B cell (primary cell): ENCODE results near the gene FAM229A. TPM values are rescaled to one million over a fixed set of nuclear protein-coding genes. Genes with fewer than 3 reads are reported as not detected.

ENCODE experiments used
- ATAC-seq: fragments of 200-7000 bp; cut with Tn5 transposase; one replicate; pipeline ENCODE4 v1.10.0; 2021; ENCODE audit warnings: low read depth, mild to moderate bottlenecking, moderate number of reproducible peaks, moderate library complexity
- CTCF ChIA-PET: fragments of 350-600 bp; sonication (Branson Sonifier 250); formaldehyde crosslinking; loops from one replicate; lab custom pipeline; 2021; ENCODE audit warnings: antibody characterized with exemption, inconsistent platforms; lab: Charles Lee
- POLR2A ChIA-PET: fragments of 350-600 bp; sonication (Branson Sonifier 250); formaldehyde crosslinking; loops from one replicate; lab custom pipeline; 2021; ENCODE audit warnings: antibody characterized with exemption; lab: Charles Lee
- DNase-seq: peaks from one replicate; pipeline ENCODE4 v3.0.0; 2013
- H2AFZ ChIP-seq: 2 replicates; pipeline ENCODE4 v1.6.1; 2012; ENCODE audit warnings: mild to moderate bottlenecking, low read depth, low read length; ENCODE audit not compliant: insufficient read depth, poor library complexity, severe bottlenecking
- H3K27ac ChIP-seq, 2 donors: 1 replicate in 1 of 2; 2 replicates in 1 of 2; pipeline ENCODE4 v1.5.1; 2012 to 2013; ENCODE audit warnings: low read length in 2 of 2, mild to moderate bottlenecking in 2 of 2, moderate library complexity in 1 of 2
- H3K27me3 ChIP-seq, 4 experiments: fragments of 200-600 bp in 1 of 4; sonication (generic) in 1 of 4; replicated peaks in 1 of 4; 1 replicate in 2 of 4; 2 replicates in 2 of 4; pipeline versions ENCODE4 v1.6.1 to v1.7.0; 2013 to 2016; ENCODE audit warnings: low read length in 3 of 4, mild to moderate bottlenecking in 2 of 4, mixed read lengths in 1 of 4, moderate library complexity in 1 of 4; ENCODE audit not compliant: insufficient read depth in 4 of 4, control insufficient read depth in 3 of 4; ENCODE audit errors: control extremely low read depth in 1 of 4
- H3K36me3 ChIP-seq, 2 experiments: replicated peaks in 1 of 2; 1 replicate in 1 of 2; 2 replicates in 1 of 2; pipeline versions ENCODE4 v1.6.1 to v1.7.1; 2013; ENCODE audit warnings: low read length in 1 of 2; ENCODE audit not compliant: insufficient read depth in 2 of 2, control insufficient read depth in 1 of 2; ENCODE audit errors: control extremely low read depth in 1 of 2, extremely low read depth in 1 of 2
- H3K4me1 ChIP-seq, 2 donors: fragments of 200-600 bp in 1 of 2; sonication (generic) in 1 of 2; 1 replicate in 1 of 2; 2 replicates in 1 of 2; pipeline versions ENCODE4 v1.5.1 to v1.6.1; 2013 to 2017; ENCODE audit warnings: low read length in 2 of 2; ENCODE audit not compliant: control insufficient read depth in 2 of 2, insufficient read depth in 2 of 2
- H3K4me2 ChIP-seq: replicated peaks from 2 replicates; pipeline ENCODE3; 2012; ENCODE audit warnings: mild to moderate bottlenecking, low read depth, low read length; ENCODE audit not compliant: poor library complexity, severe bottlenecking
- H3K4me3 ChIP-seq, 5 experiments: fragments of 200-600 bp in 1 of 5; sonication (generic) in 1 of 5; 1 replicate in 3 of 5; 2 replicates in 2 of 5; pipeline versions ENCODE4 v1.5.1 to v1.7.0; 2011 to 2016; ENCODE audit warnings: low read length in 4 of 5, mild to moderate bottlenecking in 4 of 5, low read depth in 2 of 5, control low read depth in 1 of 5, moderate library complexity in 1 of 5; ENCODE audit not compliant: insufficient read depth in 1 of 5; ENCODE audit errors: control extremely low read depth in 1 of 5, extremely low read depth in 1 of 5
- H3K79me2 ChIP-seq: fragments of 200-600 bp; sonication (generic); one replicate; pipeline ENCODE4 v1.6.0; 2016; ENCODE audit warnings: low read length; ENCODE audit not compliant: control insufficient read depth, insufficient read depth
- H3K9ac ChIP-seq: fragments of 200-600 bp; sonication (generic); 2 replicates; pipeline ENCODE4 v1.6.1; 2017; ENCODE audit warnings: mild to moderate bottlenecking, low read length, moderate library complexity
- H3K9me3 ChIP-seq, 3 donors: one replicate each; pipeline versions ENCODE4 v1.6.1 to v1.7.1; 2013; ENCODE audit warnings: low read length in 2 of 3; ENCODE audit not compliant: control insufficient read depth in 2 of 3, insufficient read depth in 1 of 3; ENCODE audit errors: control extremely low read depth in 1 of 3
- H4K20me1 ChIP-seq: 2 replicates; pipeline ENCODE4 v1.6.0; 2012; ENCODE audit warnings: mild to moderate bottlenecking, low read length; ENCODE audit not compliant: insufficient read depth, control insufficient read depth, poor library complexity, severe bottlenecking
- H3K27ac Mint-ChIP-seq: one replicate; pipeline ENCODE4 v1.8.0; 2021; ENCODE audit warnings: mixed read lengths
- H3K27me3 Mint-ChIP-seq: one replicate; pipeline ENCODE4 v1.8.0; 2021; ENCODE audit warnings: mixed read lengths
- H3K4me1 Mint-ChIP-seq: one replicate; pipeline ENCODE4 v1.8.0; 2021; ENCODE audit warnings: mixed read lengths
- H3K4me3 Mint-ChIP-seq: one replicate; pipeline ENCODE4 v1.8.0; 2021; ENCODE audit warnings: mixed read lengths
- H3K9me3 Mint-ChIP-seq: one replicate; pipeline ENCODE4 v1.8.0; 2022; ENCODE audit warnings: mixed read lengths; ENCODE audit not compliant: insufficient read depth
- WGBS: methylation state at CpG from one replicate; pipeline ENCODE4 v1.1.5; 2013; ENCODE audit warnings: missing lambda C conversion rate; ENCODE audit not compliant: insufficient coverage; 5-methylcytosine and 5-hydroxymethylcytosine counted together
- intact Hi-C: fragments of 100-400 bp; cut with micrococcal nuclease; formaldehyde crosslinking; loops from one replicate; pipeline ENCODE4 v1.10.0; 2022
- polyA plus RNA-seq: library from polyadenylated mRNA; depleted of rRNA; stranded (reverse); fragments of >200 nt; gene quantifications from 2 replicates; pipeline ENCODE4 v1.2.3, GENCODE V29; 2012
- total RNA-seq, 2 donors: library from RNA; stranded (reverse); fragments of 120-200 nt in 1 of 2; gene quantifications; 1 replicate in 1 of 2; 2 replicates in 1 of 2; pipeline versions ENCODE4 v1.2.3 to v1.2.4, GENCODE V29; 2013 to 2022
- TF ChIP-seq, protein P1 (sequence below): fragments of 200-600 bp; IDR thresholded peaks from one replicate; pipeline ENCODE4 v1.8.0; 2022; ENCODE audit warnings: antibody characterized with exemption, mild to moderate bottlenecking

The FAM229A gene
- total and polyA plus RNA-seq, 2 donors (not counting 1 experiment from before 2014, with no cell fraction given): 33.3 to 33.8 TPM

DNA sequence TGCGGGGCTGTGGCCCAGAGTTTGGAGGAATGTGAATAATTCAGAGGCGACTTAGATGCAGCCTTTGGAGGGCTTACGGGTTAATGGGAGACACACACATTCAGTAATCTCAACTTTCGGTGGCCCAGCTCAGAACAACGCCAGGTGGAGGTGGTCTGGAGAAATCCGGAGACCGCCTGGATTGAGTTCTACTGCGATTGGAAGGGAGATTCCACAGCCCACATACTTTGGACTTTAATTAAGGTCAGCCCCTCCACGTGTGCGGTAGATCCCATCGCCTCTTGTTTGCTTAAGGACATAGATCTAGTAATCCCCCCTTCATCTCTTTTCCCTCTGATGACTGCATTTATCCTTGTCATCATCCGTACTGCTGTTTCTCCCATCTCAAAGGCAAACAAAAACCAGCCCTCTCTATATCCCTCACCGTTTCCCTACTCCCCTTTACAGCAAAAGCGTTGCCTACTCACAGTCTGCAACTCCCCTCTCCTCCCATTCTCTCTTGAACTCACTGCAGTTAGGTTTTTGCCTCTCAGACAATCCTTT lies 32.7 kb upstream of the FAM229A start:
- 7% methylated on average over 11 of the region's 14 CpGs for WGBS
- H3K27ac ChIP-seq: peak overlapping the region; percentile 91
- TF ChIP-seq, protein P1, sequence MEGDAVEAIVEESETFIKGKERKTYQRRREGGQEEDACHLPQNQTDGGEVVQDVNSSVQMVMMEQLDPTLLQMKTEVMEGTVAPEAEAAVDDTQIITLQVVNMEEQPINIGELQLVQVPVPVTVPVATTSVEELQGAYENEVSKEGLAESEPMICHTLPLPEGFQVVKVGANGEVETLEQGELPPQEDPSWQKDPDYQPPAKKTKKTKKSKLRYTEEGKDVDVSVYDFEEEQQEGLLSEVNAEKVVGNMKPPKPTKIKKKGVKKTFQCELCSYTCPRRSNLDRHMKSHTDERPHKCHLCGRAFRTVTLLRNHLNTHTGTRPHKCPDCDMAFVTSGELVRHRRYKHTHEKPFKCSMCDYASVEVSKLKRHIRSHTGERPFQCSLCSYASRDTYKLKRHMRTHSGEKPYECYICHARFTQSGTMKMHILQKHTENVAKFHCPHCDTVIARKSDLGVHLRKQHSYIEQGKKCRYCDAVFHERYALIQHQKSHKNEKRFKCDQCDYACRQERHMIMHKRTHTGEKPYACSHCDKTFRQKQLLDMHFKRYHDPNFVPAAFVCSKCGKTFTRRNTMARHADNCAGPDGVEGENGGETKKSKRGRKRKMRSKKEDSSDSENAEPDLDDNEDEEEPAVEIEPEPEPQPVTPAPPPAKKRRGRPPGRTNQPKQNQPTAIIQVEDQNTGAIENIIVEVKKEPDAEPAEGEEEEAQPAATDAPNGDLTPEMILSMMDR: no peak

More for the DNA sequence above, 32.7 kb upstream of the FAM229A start:
- Histone ChIP-seq H3K9me3 (no peaks in the 10 kb centered on the region), H4K20me1 (peaks cover 11% of the 10 kb centered on the region), H3K4me3 (peak overlapping the region; percentile 66 to 94 (median 84)), H3K4me1 (peaks cover 14 to 27% of the 10 kb centered on the region in 2 donors), H2AFZ (peak overlapping the region; percentile 75), H3K27me3 (no peaks in the 10 kb centered on the region), H3K4me2 (peak overlapping the region; percentile 76), H3K79me2 (peaks cover 42% of the 10 kb centered on the region), H3K9ac (peak overlapping the region; percentile 97), H3K36me3 (peaks cover 7 to 22% of the 10 kb centered on the region in 2 experiments)
- DNase-seq (no peak), ATAC-seq (no peak)
- Mint-ChIP-seq H3K4me3 (peak overlapping the region; percentile 99), H3K27ac (peak overlapping the region; percentile 99), H3K9me3 (no peaks in the 10 kb centered on the region), H3K27me3 (peaks cover 3% of the 10 kb centered on the region), H3K4me1 (peaks cover 31% of the 10 kb centered on the region)
- ChIA-PET POLR2A (interaction anchor here (0.6 to 1.4 kb wide), 6 partner anchors 59 to 322 kb away, joined by 3 to 12 read pairs (median 4); partner anchors contain the start of genes MARCKSL1 and TMEM39B), CTCF (interaction anchor here (0.6 to 2.4 kb wide), 16 partner anchors 8 to 477 kb away, joined by 3 to 9 read pairs (median 4); partner anchors contain the start of genes MARCKSL1 and TMEM39B)
- intact Hi-C loops: loop anchor here (1.0 to 2.0 kb wide), 10 partner anchors 44 to 1098 kb away; partner anchors contain the start of genes CCDC28B, EIF3I, KHDRBS1 and MARCKSL1
